DOHH2 (cell line): ENCODE data around the gene LARGE1.

Experiments used
- H3F3A ChIP-seq: fragments of 200-600 bp; sonication (generic), shearing (Covaris generic); 2 replicates; pipeline ENCODE4 v1.6.0; 2016; ENCODE audit warnings: antibody characterized with exemption, mild to moderate bottlenecking; ENCODE audit not compliant: control insufficient read depth, insufficient read depth
- H3K27ac ChIP-seq: fragments of 200-600 bp; sonication (generic); 2 replicates; pipeline ENCODE4 v1.5.1; 2014; ENCODE audit warnings: low read depth, mild to moderate bottlenecking, low read length, moderate library complexity
- H3K27me3 ChIP-seq: fragments of 200-600 bp; sonication (generic); 2 replicates; pipeline ENCODE4 v1.6.1; 2014; ENCODE audit warnings: mild to moderate bottlenecking, low read length, mixed read lengths; ENCODE audit not compliant: control insufficient read depth
- H3K36me3 ChIP-seq: fragments of 200-600 bp; sonication (generic); 2 replicates; pipeline ENCODE4 v1.6.1; 2014; ENCODE audit warnings: mild to moderate bottlenecking, low read length, moderate library complexity, mixed read lengths; ENCODE audit not compliant: control insufficient read depth
- H3K4me1 ChIP-seq: fragments of 200-600 bp; sonication (generic); 2 replicates; pipeline ENCODE4 v1.6.1; 2014; ENCODE audit warnings: mild to moderate bottlenecking, low read length, mixed read lengths; ENCODE audit not compliant: control insufficient read depth
- H3K4me2 ChIP-seq: fragments of 200-600 bp; sonication (generic); 2 replicates; pipeline ENCODE4 v1.6.0; 2014; ENCODE audit warnings: mild to moderate bottlenecking, low read length, moderate library complexity
- H3K4me3 ChIP-seq: fragments of 200-600 bp; sonication (generic); 2 replicates; pipeline ENCODE4 v1.5.1; 2014; ENCODE audit warnings: mild to moderate bottlenecking, low read length, mixed read lengths
- H3K79me2 ChIP-seq: fragments of 200-600 bp; sonication (generic); 2 replicates; pipeline ENCODE4 v1.6.1; 2014; ENCODE audit warnings: mild to moderate bottlenecking, low read length, mixed read lengths; ENCODE audit not compliant: control insufficient read depth
- H3K9me2 ChIP-seq: fragments of 200-600 bp; sonication (generic); replicated peaks from 2 replicates; pipeline ENCODE4 v1.6.1; 2014; ENCODE audit warnings: mild to moderate bottlenecking, low read length, mixed read lengths; ENCODE audit not compliant: control insufficient read depth
- H3K9me3 ChIP-seq: fragments of 200-600 bp; sonication (generic); 2 replicates; pipeline ENCODE4 v1.6.1; 2014; ENCODE audit warnings: antibody characterized with exemption, low read length, mixed read lengths; ENCODE audit not compliant: control insufficient read depth, insufficient read depth
- H4K20me1 ChIP-seq: fragments of 200-600 bp; sonication (generic); 2 replicates; pipeline ENCODE4 v1.6.0; 2014; ENCODE audit warnings: low read depth, mild to moderate bottlenecking, antibody characterized with exemption, low read length, moderate library complexity; ENCODE audit not compliant: control insufficient read depth, insufficient read depth
- EZH2phosphoT487 ChIP-seq: fragments of 200-600 bp; sonication (generic); IDR thresholded peaks from 2 replicates; pipeline ENCODE4 v1.6.1; 2017; ENCODE audit warnings: borderline replicate concordance, mild to moderate bottlenecking, antibody characterized with exemption, low read length, moderate library complexity, mixed read lengths
- TF ChIP-seq, protein P1 (sequence below): fragments of 200-600 bp; sonication (generic); IDR thresholded peaks from one replicate; pipeline ENCODE4 v1.5.1; 2014; ENCODE audit warnings: antibody characterized with exemption, mild to moderate bottlenecking, low read depth, low read length; ENCODE audit not compliant: poor library complexity, severe bottlenecking

The LARGE1 gene

GRCh38 chr22:33526434-33527107 is 393.7 kb downstream of the LARGE1 start:
- Histone ChIP-seq H3K4me1 (peaks cover 24% of the 10 kb centered on the region), H3K27me3 (no peaks in the 10 kb centered on the region)

DNA sequence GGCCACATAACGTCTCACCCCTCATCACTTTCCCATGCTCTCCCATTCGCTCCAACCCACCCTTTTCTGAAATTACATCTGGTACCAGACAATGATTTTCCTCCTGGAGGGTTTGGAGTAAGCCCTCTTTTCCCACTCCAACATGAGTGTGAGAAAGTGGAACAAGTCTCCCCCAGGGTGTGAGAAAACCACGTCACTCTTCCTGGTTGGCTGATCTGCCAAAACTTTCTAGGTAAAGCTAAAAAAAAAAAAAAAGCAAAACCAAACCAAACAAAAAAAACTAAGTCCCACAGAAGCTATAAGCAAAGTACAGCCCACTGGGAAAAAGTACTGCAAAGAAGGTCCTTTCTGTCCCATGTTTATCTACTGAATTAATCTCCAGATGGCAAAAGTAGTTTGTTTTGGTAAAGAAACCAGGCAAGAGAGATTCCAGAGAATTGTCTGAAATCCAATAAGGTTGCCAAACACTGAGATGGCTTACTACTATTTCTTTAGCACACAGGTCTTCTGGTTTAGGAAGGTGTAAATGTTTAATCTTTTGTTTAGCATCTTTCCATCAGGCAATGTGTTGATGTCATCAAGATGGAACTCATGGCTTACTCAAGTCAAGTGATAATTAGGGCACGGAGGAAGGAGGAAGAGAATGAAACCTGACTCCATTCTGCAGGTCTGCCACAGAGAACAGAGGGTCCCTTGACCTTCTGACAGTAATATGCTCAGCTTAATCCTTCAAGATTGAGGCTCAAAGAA is 395.6 kb downstream of the LARGE1 start:
- H3K4me2 ChIP-seq, result no peak overlapping the region
- no peaks in the 10 kb centered on the region for H3K79me2 ChIP-seq
- no peaks in the 10 kb centered on the region for H3K9me2 ChIP-seq
- peaks cover 43% of the 10 kb centered on the region for H3K4me1 ChIP-seq
- H4K20me1 ChIP-seq, result no peaks in the 10 kb centered on the region
- no peaks in the 10 kb centered on the region for H3K27me3 ChIP-seq
- no peak overlapping the region for H3K4me3 ChIP-seq
- no peaks in the 10 kb centered on the region for H3K36me3 ChIP-seq
- H3K9me3 ChIP-seq, result peaks cover 8% of the 10 kb centered on the region
- no peak overlapping the region for H3K27ac ChIP-seq
- TF ChIP-seq, protein P1, sequence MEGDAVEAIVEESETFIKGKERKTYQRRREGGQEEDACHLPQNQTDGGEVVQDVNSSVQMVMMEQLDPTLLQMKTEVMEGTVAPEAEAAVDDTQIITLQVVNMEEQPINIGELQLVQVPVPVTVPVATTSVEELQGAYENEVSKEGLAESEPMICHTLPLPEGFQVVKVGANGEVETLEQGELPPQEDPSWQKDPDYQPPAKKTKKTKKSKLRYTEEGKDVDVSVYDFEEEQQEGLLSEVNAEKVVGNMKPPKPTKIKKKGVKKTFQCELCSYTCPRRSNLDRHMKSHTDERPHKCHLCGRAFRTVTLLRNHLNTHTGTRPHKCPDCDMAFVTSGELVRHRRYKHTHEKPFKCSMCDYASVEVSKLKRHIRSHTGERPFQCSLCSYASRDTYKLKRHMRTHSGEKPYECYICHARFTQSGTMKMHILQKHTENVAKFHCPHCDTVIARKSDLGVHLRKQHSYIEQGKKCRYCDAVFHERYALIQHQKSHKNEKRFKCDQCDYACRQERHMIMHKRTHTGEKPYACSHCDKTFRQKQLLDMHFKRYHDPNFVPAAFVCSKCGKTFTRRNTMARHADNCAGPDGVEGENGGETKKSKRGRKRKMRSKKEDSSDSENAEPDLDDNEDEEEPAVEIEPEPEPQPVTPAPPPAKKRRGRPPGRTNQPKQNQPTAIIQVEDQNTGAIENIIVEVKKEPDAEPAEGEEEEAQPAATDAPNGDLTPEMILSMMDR, result no peak
- TF ChIP-seq EZH2phosphoT487, result no peak
- no peaks in the 10 kb centered on the region; the same call in 1 of the 2 replicates for H3F3A ChIP-seq

More at GRCh38 chr22:33526434-33527107, 393.7 kb downstream of the LARGE1 start:
- H3K79me2 ChIP-seq, result no peaks in the 10 kb centered on the region
- no peak overlapping the region for H3K27ac ChIP-seq
- no peak for TF ChIP-seq EZH2phosphoT487
- TF ChIP-seq, protein P1, result no peak
- H3K4me2 ChIP-seq, result no peak overlapping the region
- no peaks in the 10 kb centered on the region for H4K20me1 ChIP-seq
- H3K4me3 ChIP-seq, result no peak overlapping the region
- no peaks in the 10 kb centered on the region; the same call in 1 of the 2 replicates for H3F3A ChIP-seq
- H3K9me2 ChIP-seq, result no peaks in the 10 kb centered on the region
- H3K9me3 ChIP-seq, result peaks cover under 1% of the 10 kb centered on the region; the same call in 1 of the 2 replicates
- no peaks in the 10 kb centered on the region for H3K36me3 ChIP-seq

DNA sequence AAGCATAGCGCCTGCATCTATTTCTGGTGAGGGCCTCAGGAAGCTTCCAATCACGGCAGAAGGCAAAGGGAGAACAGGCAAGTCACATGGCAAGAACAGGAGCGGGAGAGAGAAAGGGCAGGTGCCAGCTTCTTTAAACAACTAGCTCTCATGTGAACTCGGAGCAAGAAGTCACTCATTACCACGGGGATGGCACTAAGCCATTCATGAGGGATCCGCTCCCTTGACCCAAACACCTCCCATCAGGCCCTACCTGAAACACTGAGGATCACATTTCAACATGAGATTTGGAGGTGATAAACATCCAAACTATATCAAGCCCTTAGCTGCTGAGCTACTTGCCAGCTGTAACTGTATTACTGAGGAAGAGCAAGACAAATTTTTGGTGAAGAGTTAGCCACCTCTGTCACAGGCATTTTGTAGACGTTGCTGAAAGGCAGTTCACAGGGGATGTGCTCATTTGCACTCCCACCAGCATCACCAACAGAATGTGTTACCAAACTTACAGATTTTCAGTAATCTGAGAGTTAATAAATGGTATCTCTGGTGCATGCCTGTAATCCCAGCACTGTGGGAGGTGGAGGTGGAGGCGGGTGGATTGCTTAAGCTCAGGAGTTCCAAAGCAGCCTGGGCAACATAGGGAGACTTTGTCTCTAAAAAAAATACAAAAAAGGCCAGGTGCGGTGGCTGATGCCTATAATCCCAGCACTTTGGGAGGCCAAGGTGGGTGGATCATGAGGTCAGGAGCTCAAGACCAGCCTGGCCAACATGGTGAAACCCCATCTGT is 398.2 kb downstream of the LARGE1 start:
- H3K4me3 ChIP-seq, result no peak overlapping the region
- H3K9me3 ChIP-seq, result peaks cover 8% of the 10 kb centered on the region
- no peaks in the 10 kb centered on the region for H3K79me2 ChIP-seq
- no peaks in the 10 kb centered on the region for H4K20me1 ChIP-seq
- H3K36me3 ChIP-seq, result no peaks in the 10 kb centered on the region
- no peak for TF ChIP-seq EZH2phosphoT487
- TF ChIP-seq, protein P1, result no peak
- peaks cover 52% of the 10 kb centered on the region for H3K4me1 ChIP-seq
- no peaks in the 10 kb centered on the region; the same call in 1 of the 2 replicates for H3F3A ChIP-seq
- H3K27ac ChIP-seq, result no peak overlapping the region
- no peaks in the 10 kb centered on the region for H3K9me2 ChIP-seq
- H3K27me3 ChIP-seq, result no peaks in the 10 kb centered on the region
- no peak overlapping the region for H3K4me2 ChIP-seq
